Effector memory CD4-positive, alpha-beta T cell (primary cell): Measurements from ENCODE around the gene TTN.
"Not testable (repeated sequence)": the region's sequence is repeated elsewhere in the genome, so short reads cannot be mapped to it uniquely, and the experiment has no call there.

Source experiments
- DNase-seq, 3 donors: peaks; one replicate each; pipeline ENCODE4 v3.0.0-alpha.2; 2020
- H3K27ac ChIP-seq: 2 replicates; pipeline ENCODE4 v1.7.0; 2013; ENCODE audit warnings: mild to moderate bottlenecking, low read length, moderate library complexity; ENCODE audit not compliant: insufficient read depth, poor library complexity, severe bottlenecking
- H3K27me3 ChIP-seq: replicated peaks from 2 replicates; pipeline ENCODE4 v1.7.0; 2013; ENCODE audit warnings: mild to moderate bottlenecking, low read length; ENCODE audit not compliant: insufficient read depth, control insufficient read depth, poor library complexity, severe bottlenecking
- H3K36me3 ChIP-seq: 2 replicates; pipeline ENCODE4 v1.7.0; 2013; ENCODE audit warnings: mild to moderate bottlenecking, low read length, moderate library complexity; ENCODE audit not compliant: control insufficient read depth, insufficient read depth
- H3K4me1 ChIP-seq: 2 replicates; pipeline ENCODE4 v1.7.0; 2013; ENCODE audit warnings: low read length, mild to moderate bottlenecking; ENCODE audit not compliant: control insufficient read depth, insufficient read depth, poor library complexity, severe bottlenecking
- H3K4me3 ChIP-seq: 2 replicates; pipeline ENCODE4 v1.7.0; 2013; ENCODE audit warnings: low read length, low read depth, mild to moderate bottlenecking; ENCODE audit not compliant: insufficient read depth, poor library complexity, severe bottlenecking
- H3K9me3 ChIP-seq: 2 replicates; pipeline ENCODE4 v1.7.0; 2013; ENCODE audit warnings: mild to moderate bottlenecking, low read length, moderate library complexity; ENCODE audit not compliant: control insufficient read depth

TTN gene

GRCh38 chr2:178530131-178530530 lies 277.1 kb downstream of the TTN start:
- Histone ChIP-seq H3K4me3 (no peak overlapping the region), H3K4me1 (no peaks in the 10 kb centered on the region), H3K27me3 (no peaks in the 10 kb centered on the region), H3K36me3 (peaks cover 8% of the 10 kb centered on the region), H3K9me3 (no peaks in the 10 kb centered on the region), H3K27ac (no peak overlapping the region)
- DNase-seq: no peak

- no peak for DNase-seq
- no peak overlapping the region for H3K27ac ChIP-seq
- peaks cover 2% of the 10 kb centered on the region for H3K4me1 ChIP-seq
- no peak overlapping the region for H3K4me3 ChIP-seq
- H3K27me3 ChIP-seq: no peaks in the 10 kb centered on the region
- H3K36me3 ChIP-seq: peaks cover 5% of the 10 kb centered on the region
- H3K9me3 ChIP-seq: no peaks in the 10 kb centered on the region
Measured at GRCh38 chr2:178529194-178529593, 278.0 kb downstream of the TTN start.

GRCh38 chr2:178528647-178529046 lies 278.6 kb downstream of the TTN start:
- H3K27ac ChIP-seq: no peak overlapping the region
- no peak overlapping the region for H3K4me3 ChIP-seq
- H3K4me1 ChIP-seq: peaks cover 6% of the 10 kb centered on the region
- no peaks in the 10 kb centered on the region for H3K27me3 ChIP-seq
- peaks cover 5% of the 10 kb centered on the region for H3K36me3 ChIP-seq
- DNase-seq: no peak
- no peaks in the 10 kb centered on the region for H3K9me3 ChIP-seq

- Histone ChIP-seq H3K4me1 (peaks cover 8% of the 10 kb centered on the region), H3K27ac (no peak overlapping the region), H3K4me3 (no peak overlapping the region)
Measured at GRCh38 chr2:178527592-178527991, 279.6 kb downstream of the TTN start.

GRCh38 chr2:178526256-178526655 lies 281.0 kb downstream of the TTN start:
- no peak overlapping the region for H3K4me3 ChIP-seq
- H3K27ac ChIP-seq: no peak overlapping the region
- H3K9me3 ChIP-seq: no peaks in the 10 kb centered on the region
- H3K36me3 ChIP-seq: peaks cover under 1% of the 10 kb centered on the region
- peaks cover 8% of the 10 kb centered on the region for H3K4me1 ChIP-seq
- DNase-seq: no peak
- H3K27me3 ChIP-seq: no peaks in the 10 kb centered on the region

More at GRCh38 chr2:178527592-178527991, 279.6 kb downstream of the TTN start:
- no peak for DNase-seq
- H3K9me3 ChIP-seq: no peaks in the 10 kb centered on the region
- no peaks in the 10 kb centered on the region for H3K27me3 ChIP-seq
- peaks cover 5% of the 10 kb centered on the region for H3K36me3 ChIP-seq

GRCh38 chr2:178525460-178525859 lies 281.8 kb downstream of the TTN start:
- not testable (repeated sequence) for H3K27me3 ChIP-seq, H3K4me3 ChIP-seq, H3K36me3 ChIP-seq

GRCh38 chr2:178525010-178525409 lies 282.2 kb downstream of the TTN start:
- not testable (repeated sequence) for H3K27ac ChIP-seq, H3K27me3 ChIP-seq, H3K36me3 ChIP-seq, H3K4me1 ChIP-seq, H3K9me3 ChIP-seq, DNase-seq, H3K4me3 ChIP-seq

More at GRCh38 chr2:178525460-178525859, 281.8 kb downstream of the TTN start:
- DNase-seq, H3K27ac ChIP-seq, H3K4me1 ChIP-seq, H3K9me3 ChIP-seq: not testable (repeated sequence)

- Histone ChIP-seq H3K36me3 (no peaks in the 10 kb centered on the region), H3K4me3 (peak overlapping the region; percentile 71), H3K27ac (peak overlapping the region; percentile 63), H3K9me3 (no peaks in the 10 kb centered on the region), H3K4me1 (peaks cover 8% of the 10 kb centered on the region), H3K27me3 (no peaks in the 10 kb centered on the region)
- no peak for DNase-seq
Measured at GRCh38 chr2:178523596-178524134, 283.6 kb downstream of the TTN start.

- H3K27ac ChIP-seq: peak overlapping the region; percentile 63
- no peaks in the 10 kb centered on the region for H3K9me3 ChIP-seq
- H3K4me1 ChIP-seq: peaks cover 8% of the 10 kb centered on the region
- H3K27me3 ChIP-seq: no peaks in the 10 kb centered on the region
- DNase-seq: peak; percentile 60 to 75 (median 73)
- H3K36me3 ChIP-seq: no peaks in the 10 kb centered on the region
- peak overlapping the region; percentile 71 for H3K4me3 ChIP-seq
Measured at GRCh38 chr2:178522950-178523595, 284.1 kb downstream of the TTN start.

GRCh38 chr2:178521304-178522150 lies 285.7 kb downstream of the TTN start:
- H3K36me3 ChIP-seq: no peaks in the 10 kb centered on the region
- DNase-seq: no peak
- H3K4me1 ChIP-seq: peaks cover 8% of the 10 kb centered on the region
- H3K27ac ChIP-seq: no peak overlapping the region
- no peak overlapping the region for H3K4me3 ChIP-seq
- H3K27me3 ChIP-seq: no peaks in the 10 kb centered on the region
- no peaks in the 10 kb centered on the region for H3K9me3 ChIP-seq
